ENCODE results near the gene UQCR11.

UQCR11 gene

GRCh38 chr19:1605236-1606137, at the start of gene UQCR11:
TSS of gene UQCR11 (minus strand) at chr19:1605462. CDS start at chr19:1605409, 53 bp downstream.
- TF ChIP-seq, protein P1, sequence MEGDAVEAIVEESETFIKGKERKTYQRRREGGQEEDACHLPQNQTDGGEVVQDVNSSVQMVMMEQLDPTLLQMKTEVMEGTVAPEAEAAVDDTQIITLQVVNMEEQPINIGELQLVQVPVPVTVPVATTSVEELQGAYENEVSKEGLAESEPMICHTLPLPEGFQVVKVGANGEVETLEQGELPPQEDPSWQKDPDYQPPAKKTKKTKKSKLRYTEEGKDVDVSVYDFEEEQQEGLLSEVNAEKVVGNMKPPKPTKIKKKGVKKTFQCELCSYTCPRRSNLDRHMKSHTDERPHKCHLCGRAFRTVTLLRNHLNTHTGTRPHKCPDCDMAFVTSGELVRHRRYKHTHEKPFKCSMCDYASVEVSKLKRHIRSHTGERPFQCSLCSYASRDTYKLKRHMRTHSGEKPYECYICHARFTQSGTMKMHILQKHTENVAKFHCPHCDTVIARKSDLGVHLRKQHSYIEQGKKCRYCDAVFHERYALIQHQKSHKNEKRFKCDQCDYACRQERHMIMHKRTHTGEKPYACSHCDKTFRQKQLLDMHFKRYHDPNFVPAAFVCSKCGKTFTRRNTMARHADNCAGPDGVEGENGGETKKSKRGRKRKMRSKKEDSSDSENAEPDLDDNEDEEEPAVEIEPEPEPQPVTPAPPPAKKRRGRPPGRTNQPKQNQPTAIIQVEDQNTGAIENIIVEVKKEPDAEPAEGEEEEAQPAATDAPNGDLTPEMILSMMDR (IDR thresholded peaks at IDR 0.05): peak; percentile 60
- TF ChIP-seq ZFX (IDR thresholded peaks at IDR 0.05; ENCODE audit: borderline replicate concordance): no peak

DNA sequence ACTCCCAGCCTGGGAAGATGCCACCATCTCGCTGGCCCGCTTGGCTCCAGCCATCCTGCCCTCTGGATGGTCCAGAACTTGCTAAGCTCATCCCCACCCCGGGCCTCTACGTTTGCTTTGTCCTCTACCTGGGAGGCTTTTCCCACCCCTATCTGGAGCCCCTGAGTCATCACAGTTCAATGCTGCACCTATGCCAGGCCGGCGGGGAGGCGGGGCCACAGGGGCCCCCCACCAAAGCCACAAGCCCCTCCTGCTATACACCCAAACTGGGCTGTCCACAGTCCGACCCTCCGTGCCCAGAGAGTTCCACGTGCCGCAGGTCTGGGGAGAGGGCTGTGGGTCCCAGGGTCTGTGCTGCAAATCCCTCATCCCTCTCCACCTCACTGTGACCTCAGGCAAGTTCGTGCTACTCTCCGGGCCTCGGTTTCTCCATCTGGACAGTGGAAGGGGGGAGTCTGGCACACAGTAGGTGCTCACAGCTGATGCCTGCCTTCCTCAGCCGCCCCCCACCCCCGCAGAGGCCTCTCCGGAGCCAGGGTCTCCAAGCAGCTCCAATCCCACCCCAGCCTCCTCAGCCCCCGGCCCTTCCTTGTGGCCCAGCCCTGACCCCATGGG, 49.0 kb upstream of the UQCR11 start:
- TF ChIP-seq, protein P1 (IDR thresholded peaks at IDR 0.05): no peak
- no peak for TF ChIP-seq ZFX (IDR thresholded peaks at IDR 0.05; ENCODE audit: borderline replicate concordance)
- no peak overlapping the region for H3K27ac ChIP-seq

More at GRCh38 chr19:1605236-1606137, at the start of gene UQCR11:
- H3K27ac ChIP-seq: peak within 1 kb of the TSS; percentile 92

- TF ChIP-seq, protein P1 (IDR thresholded peaks at IDR 0.05): no peak
- no peak for TF ChIP-seq ZFX (IDR thresholded peaks at IDR 0.05; ENCODE audit: borderline replicate concordance)
These were observed 48.0 kb upstream of the UQCR11 start for GRCh38 chr19:1653300-1653628.

GRCh38 chr19:1652471-1653299, 47.4 kb upstream of the UQCR11 start, which contains the start of gene TCF3:
TSS of gene TCF3 (minus strand) at chr19:1652615. CDS start at chr19:1650248, 2,367 bp downstream.
- H3K27ac ChIP-seq: peak within 1 kb of the TSS; percentile 86
- TF ChIP-seq, protein P1 (IDR thresholded peaks at IDR 0.05): no peak
- no peak for TF ChIP-seq ZFX (IDR thresholded peaks at IDR 0.05; ENCODE audit: borderline replicate concordance)

More at GRCh38 chr19:1653300-1653628, 48.0 kb upstream of the UQCR11 start:
- peak overlapping the region; percentile 86 for H3K27ac ChIP-seq

GRCh38 chr19:1651568-1652291, 46.5 kb upstream of the UQCR11 start:
- peak overlapping the region; percentile 86 for H3K27ac ChIP-seq
- TF ChIP-seq ZFX (IDR thresholded peaks at IDR 0.05; ENCODE audit: borderline replicate concordance): no peak
- TF ChIP-seq, protein P1 (IDR thresholded peaks at IDR 0.05): 0 out of 2 replicates have a peak, but pooled peaks have one; percentile 8

Measured in 22Rv1 (cell line).